ENCODE results near the gene MEF2C.
A peak's percentile ranks its signal among the peaks of the same experiment; 100 is the strongest.

The MEF2C gene

DNA sequence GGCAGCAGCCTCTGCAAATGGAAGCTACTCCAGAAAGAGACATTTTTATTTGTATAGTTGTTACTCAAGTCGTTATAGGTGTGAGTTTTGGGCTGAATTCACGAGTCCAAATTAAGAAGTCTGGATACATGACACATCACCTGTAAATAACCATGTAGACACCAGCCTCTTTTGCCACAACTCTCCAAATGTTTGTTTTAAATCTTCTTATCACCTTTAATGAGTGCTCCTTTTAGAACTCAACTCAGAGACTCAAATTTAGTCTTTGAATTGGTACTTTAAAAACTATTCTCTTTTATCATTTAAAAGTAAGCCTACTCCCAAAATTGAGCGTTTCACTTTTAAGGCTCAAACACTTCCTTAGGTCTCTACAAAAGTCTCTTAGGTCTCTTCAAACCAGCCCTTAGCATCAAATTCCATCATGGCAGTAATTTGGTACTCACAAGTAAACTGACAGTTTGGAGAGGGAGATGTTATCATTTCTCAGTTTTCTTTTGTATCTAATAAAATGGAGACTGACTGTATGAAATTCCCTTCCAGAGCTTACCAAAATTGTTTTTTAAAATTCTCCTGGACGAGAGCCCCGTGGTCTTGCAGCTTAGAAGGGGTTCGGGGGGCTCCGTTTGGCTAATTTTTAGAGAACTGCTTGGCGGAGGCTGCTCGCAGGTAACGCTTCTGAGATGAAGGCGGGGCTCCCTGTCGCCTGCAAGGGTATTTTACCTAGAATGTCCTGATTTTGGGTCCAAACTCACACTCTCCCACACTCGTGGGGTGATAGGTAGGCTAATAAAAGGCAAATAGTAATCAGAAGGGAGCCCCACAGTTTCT lies 194.6 kb downstream of the MEF2C start:
- DNase-seq (ENCODE audit: low read depth) = no peak

DNA sequence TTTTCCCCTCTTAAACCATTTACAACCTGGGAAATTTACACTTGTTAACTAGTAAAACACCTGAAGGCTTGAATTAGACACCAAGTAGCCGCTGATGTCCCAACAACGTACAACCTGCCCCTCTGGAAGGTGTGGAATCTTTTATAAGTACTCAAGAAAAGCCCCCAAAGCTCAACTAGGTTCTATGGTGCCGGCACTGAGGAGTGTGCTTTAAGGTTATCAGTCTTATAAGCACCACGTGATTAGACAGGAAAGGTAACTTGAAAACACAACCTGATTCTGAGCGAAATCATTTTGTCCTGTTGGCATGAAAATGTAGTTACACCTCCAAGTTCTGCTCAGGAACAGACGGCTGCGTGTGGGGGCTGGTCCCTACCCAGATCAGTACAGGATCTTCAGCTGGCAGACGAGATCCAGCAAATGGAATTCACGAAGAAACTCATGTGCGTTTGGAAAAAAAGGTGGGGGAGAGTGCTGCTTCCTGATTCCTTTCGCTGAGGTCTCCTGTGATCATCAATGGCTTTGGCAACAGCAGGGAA lies 195.5 kb downstream of the MEF2C start:
- no peak for DNase-seq (ENCODE audit: low read depth)

DNA sequence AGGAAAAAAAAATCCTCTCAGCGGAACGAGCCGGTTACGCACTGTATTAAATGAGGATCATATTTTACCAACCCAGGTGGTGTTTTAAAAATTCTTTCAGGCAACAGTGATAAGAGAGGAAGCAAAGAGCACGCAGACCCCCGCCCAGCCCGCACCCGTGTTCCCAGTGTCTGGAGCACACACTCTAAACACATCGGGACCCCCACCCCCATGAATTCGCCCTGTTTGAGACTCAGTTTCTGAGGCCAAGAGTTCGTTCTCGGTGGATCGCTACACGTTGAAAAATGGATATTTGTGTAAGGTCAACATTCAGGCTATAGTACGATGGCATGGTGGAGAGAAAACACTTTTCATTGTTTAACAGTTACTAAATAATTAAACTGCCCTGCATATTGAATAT lies 196.3 kb downstream of the MEF2C start:
- DNase-seq (ENCODE audit: low read depth) = no peak

DNA sequence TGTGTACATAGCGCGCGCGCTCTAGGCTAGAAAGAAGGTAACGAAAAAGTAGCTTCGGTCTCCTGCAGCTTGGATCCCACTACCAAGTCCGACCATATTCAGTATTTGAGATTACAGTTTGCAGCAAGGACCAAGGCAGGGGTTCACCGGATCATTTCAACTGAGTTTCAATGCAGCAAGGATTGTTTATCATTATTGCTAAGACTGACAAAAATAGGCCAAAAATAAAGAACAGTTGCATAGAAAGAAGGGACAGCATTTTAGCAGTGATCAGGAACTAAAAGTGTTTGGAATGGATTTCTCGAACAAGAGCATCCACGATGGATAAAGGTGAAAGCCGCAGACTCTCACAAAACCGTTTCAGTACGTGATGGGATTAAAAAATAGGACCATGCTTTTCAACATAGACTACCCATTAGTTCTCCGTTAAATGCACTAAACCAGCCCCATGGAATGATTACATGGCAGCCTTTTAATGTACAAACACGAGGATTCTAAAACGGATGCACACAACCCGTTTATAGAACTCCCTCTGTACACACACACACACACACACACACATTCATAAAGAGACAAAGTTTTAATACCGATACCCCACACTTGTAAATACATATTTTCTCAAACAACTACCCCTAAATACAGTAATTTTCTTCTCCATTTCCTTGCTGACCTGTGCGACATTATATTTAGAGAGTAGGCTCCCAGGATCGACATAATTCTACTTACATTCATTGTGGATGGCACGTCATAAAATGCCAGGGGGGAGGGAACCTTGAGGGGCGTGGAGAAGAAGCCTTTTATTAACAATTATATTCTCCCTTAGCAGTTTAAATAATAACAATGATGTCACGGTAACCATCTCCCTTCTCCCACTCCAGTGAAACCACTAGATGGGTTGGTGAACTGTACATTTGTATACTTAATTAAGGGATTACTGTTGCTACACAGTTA lies 197.1 kb downstream of the MEF2C start:
- DNase-seq (ENCODE audit: low read depth) = no peak

DNA sequence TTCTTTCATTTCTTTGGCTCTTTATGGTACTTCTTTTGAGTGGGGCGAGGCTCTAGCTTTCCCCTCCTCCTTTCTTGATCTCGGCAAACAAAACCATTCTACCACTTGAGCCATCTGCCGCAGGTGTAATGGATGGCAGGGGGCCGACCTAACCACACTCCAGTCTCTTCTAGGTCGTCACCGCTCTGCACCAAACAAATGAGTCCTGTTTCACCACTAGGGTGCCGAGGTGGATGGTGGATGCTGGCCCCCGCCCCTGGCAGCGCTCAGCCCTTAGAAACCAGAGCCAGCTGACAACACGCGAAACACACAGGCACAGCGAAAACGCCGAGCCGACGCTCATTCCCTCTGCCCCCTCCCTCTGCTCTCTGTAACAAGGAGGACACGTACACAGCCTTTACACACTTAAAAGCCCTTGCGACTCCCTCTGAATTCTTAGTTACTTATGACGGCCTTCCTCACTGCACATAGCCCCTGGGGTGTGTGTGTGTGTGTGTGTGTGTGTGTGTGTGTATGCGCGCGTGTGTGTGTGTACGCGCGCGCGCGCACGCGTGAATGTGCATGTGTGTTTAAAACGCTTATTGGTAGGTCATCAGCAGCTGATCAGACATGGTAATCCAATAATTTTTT lies 199.4 kb downstream of the MEF2C start:
- no peak for DNase-seq (ENCODE audit: low read depth)

DNA sequence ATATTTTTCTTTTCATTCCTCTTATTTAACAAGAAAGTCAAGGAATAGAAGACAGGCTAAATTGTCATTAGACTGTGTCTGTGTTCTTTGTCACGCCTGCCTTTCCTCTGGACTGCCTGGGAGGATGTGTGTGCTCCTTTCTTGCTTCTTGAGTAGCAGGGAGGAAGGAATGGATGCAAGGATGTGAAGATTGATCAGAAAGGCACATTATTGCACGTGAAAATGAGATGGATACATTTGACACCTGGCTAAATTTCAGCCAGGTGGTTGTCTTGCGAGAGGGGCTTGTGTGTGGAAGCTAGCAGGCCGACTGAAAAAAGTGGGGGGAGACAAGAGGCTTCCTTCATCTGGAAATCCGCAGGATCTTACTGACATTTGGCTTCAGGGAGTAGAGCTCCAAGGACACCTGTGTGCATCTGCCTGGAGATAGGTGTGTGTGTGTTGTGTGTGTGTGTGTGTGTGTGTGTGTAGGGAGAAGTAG lies 200.1 kb downstream of the MEF2C start:
- no peak for DNase-seq (ENCODE audit: low read depth)

DNA sequence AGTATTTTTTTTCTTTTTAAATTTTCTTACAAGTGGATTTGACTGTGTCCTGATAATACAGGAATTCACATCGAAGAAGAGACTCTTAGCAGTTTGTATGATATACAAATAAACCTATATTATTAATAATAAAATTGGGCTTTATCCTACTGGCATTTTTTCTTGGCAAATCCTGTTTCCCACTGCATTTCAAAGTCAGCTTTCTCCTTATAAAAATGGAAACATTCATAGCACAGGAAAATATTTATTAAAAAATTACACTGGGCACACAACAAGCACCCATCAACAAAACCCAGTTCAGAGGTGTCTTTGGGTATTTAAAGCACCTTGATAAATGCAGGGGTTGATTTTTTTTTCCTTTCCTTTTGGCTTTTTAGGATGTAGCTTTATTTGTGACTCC lies 200.9 kb downstream of the MEF2C start:
- DNase-seq (ENCODE audit: low read depth) = no peak

DNA sequence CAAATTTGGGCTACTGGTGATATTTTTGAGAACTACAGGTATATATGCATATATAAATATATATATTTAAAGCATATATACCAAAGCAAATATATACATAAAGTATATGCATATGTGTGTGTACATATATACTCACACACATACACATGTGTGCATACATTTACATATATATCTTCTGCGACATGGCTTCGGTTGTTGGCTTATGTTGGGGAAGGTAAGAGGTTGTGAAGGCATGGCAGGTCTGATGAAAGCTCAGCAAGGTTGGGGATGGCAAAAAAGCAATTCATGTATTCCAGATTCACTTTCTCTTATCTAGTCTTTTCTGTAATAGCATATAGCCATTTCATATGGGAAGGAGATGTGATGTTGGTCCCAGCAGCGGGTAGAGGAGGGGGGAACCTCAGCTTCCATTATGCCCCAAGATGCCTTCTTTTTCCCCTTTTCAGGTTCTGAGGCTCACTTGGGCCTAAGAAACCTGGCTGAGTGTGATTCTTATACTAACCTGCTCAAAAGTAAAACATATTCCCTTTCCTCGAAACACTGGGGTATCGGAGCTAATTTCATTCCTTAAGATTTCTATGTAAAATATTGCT lies 201.7 kb downstream of the MEF2C start:
- DNase-seq (ENCODE audit: low read depth) = no peak

DNA sequence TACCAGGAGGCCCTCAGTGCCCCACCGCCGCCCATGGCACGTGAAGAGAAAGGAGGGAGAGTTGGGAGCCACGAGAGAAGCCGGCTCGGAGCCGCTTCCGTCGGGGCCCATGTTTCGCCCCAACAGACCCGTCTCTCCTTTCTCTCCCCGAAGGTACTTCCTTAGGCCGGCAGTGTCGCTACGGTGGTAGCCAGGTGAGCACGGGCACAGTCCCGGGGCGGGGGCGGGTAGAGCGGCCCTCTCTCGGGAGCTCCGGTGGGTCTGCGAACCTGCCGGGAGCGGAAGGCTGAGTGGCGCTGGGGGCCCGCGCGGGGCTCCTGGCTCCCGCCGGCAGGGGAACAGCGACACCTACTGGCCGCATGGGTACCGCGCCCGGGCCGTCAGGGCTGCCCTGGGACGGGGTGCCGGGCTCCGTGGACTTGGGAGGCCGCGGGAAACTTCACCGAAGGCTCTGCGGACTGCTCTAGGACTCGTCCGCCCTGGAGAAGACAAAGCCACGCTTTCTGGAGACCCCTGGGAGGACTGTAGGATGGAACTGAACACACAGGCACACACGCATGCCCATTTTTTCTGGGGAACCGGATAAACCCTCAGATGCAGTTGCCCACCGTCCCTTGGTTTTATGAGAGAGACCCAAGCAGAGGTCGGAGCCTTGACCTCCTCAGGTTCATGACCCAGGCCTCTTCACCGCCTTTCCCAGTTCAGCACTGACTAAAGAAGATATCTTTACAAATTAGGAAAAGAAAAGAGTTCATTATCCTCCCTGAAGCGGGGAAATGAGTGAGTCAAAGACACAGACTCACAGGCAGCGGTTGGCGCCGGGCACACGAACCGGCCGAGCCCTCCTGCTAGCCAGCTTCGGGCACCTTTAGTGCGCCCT lies 202.5 kb downstream of the MEF2C start:
- DNase-seq (ENCODE audit: low read depth) = peak; percentile 6

DNA sequence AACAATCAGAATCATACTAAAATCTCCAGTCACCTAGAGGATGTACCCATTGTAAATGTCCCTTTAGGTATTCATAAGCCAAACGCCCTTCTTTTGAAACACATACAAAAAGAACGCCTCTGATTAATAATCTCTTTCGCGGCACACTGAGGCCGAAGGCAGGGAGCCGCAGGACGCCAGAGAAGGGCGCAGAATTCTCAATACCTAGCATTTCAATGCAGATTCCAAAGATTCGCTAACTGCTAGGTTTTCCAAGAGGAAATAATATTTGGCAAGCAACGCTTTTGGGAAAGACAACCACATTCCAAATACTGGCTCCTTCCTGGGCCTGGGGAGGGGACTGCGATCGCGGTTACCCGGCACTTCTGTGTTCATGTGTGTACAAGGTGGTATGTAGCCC lies 203.3 kb downstream of the MEF2C start:
- no peak for DNase-seq (ENCODE audit: low read depth)

DNA sequence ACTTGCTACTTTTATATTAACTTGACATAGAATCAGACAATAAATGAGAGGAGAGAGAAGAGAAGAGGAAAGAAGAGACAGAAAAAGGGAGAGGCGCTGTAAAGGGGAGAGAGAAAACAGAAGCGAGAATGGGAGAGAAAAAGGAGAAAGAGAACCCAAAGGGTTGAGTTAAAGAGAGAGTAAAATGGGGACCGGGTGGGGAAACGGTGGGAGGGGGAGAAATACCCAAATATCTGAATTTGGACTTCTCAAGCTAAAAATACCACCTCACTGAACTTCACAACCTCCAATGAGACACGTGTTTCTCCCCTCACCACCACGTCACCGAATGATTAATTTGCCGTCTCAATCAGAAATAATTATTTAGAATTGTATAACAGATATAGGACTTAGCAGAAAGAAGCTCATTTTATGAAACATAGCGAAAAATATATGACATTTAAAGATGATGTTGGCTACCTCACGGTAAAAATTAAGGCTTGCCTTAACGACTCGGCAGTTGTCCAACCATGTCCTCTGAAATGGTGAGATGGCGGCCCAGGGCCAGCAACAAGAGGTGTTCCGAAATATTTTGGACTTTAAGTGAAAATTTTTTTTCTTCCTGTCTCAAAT lies 204.1 kb downstream of the MEF2C start:
- DNase-seq (ENCODE audit: low read depth) = no peak

DNA sequence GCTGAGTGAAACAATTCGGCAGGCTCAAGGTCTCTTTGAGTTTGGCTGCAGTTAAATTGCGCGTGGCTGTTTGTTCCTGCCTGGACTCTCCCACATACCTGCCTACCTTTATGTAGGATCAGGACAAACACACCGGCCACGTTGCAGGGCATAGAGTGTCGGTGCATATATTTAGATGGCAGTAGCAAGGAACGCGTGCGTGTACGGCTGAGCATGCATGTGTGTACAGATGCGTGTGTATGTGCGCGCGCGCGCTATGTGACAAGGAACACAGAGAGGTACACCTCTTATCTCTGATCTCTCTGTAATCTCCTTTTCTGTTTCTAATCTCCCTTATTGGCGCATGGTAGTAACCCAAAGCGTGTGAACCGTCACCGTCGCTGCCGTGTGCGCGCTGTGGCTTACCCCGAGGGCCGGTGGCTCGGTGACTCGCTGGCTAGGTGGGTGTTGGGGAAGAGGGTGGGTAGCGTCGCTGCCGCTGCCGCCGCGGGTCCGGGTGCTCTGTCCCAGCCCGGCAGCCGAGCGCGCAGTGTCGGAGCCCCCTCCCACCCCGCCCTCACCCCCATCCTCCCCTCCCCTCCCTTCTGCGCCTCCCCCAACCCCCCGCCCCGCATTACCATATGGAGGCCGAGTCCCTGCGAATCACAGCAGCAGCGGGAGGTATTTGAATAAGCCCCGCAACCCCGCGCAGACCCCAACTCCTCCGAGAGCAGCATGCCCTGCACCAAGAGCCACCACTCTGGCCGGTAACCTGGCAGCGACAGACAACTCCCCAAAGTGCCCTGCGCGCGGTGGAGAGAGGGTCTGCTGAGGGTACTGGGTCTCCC lies 204.8 kb downstream of the MEF2C start:
- DNase-seq (ENCODE audit: low read depth) = no peak

DNA sequence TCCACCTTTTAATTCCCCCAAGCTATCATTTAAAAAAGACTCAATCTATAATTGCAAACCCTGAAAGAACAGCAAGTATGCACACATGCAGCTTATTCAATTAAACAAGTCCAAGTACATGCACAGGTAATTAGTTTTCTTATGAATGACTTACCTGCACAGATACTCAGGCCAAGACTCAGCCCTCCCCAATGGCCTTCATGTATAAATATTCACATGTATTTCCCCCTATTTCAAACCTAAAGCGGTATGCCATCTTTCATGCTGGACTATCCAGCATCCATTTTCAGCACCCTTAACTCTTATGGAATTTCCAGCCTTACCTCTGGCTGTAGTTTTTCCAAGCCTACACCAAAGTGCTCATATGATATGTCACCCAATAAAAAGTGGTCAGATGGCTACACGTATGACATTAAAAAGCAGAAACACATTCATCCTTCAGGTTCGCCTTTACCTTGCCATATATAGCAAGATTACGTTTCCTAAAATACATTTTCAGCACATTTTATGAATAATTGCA lies 205.5 kb downstream of the MEF2C start:
- DNase-seq (ENCODE audit: low read depth) = no peak

DNA sequence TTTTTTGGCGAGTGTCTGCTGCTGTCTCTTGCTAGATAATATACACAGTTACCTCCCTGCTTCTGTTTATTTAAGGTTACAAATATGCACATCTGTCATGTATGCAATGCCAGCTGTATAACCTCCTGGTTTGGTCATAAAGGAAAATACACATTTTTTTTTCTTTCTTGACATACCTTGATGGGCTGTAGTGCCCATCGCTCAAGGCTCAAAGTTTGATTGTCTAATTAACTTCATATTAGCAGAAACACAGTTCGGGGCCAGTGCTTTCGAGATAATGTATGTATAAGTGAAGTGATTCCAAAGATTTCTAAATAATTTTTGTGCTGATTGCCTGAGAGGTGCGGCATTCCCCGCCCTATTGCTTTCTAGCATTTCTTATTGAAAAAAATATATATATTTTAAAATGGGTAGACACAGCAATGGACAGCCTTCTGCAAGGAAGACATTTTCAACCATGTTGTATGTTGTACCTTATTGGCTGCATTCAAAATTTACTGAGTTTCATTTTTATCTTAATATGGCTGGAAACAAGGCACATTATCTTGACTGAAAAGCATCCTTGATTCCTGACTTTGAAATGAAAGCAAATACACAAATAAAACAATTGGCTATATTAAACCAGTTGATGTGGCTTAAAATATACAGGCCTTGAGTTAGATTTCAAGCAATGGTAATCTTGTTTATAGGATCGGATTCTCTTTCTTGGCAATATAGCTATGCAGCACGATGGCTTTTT lies 206.2 kb downstream of the MEF2C start:
- DNase-seq (ENCODE audit: low read depth) = no peak

DNA sequence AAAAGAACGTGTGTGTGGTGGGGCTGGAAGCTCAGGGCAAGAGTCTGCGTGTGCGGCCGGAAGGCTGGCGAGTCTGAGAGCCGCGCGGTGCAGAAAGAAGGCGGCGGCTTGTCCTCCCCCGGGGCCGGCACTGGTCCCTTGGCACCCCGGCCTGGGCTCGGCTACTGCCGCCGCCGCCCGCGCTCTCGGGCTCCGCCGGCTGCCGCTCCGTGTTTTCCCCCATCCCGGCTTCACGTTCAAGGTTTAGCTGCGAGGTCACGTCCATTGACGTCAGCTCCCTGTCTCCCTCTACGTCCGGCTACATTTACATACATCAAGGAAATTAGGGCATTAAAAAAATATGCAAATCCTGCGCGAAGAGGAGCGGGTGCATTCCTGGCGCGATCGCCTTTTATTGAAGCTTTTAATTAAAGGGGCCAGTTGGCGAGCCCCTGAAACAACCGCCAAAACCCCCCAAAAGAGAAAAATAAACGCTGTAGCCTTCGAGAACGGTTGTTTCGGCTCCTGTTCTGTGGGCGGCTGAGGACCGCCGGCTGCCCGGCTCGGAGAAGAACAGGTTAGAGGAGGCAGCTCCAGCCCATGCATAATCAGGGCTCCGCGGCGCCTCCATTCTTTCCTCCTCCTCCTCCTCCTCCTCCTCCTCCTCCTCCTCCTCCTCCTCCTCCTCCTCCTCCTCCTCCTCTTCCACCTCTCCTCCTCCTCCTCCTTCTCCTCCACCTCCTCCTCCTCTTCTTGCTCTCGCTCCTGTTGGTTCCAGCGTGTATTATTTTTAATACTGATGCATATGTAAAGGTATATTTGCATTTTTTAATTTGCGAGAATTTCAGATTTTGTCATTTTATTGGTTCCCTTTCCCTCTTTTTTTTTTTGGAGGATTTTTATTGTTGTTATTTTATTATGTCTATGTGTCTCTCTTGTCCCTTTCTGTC lies 207.0 kb downstream of the MEF2C start:
- DNase-seq (ENCODE audit: low read depth) = peak; percentile 51

DNA sequence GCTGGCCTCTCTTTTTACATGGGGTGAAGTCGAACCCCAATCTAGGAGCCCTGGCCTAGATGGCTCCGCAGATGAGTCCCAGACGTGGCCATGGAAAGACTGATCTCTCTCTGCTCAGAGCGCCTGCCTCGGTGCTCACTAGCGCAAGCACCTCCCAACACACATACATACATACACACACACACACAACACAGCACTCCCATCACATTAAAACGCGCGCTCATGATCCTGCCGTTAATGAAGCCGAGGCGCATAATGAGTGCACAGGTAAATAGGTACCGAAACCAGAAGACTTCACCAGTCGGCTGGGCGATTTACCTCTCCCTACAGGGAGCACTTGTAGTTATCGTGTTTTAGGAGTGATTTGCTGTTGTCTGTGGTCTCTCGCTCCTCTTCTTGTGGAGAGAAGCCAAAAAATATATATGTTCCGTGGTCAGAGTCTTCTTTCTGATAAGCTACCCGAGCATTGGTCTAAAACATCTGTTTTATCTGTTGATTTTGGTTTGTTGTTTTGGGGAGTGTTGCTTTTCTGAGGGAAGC lies 207.7 kb downstream of the MEF2C start:
- DNase-seq (ENCODE audit: low read depth) = peak; percentile 3
